ENCODE data around the gene CRYGB.

- TF ChIP-seq CTCF (conservative IDR thresholded peaks at IDR 0.05; ENCODE audit: low read length) (no peak), EZH2phosphoT487 (IDR thresholded peaks at IDR 0.05; ENCODE audit: borderline replicate concordance, low read depth, low read length) (no peak)
Measured at GRCh38 chr2:208099682-208100470, 46.1 kb downstream of the CRYGB start.

Data from OCI-LY7 (cell line).